ENCODE measurements around the gene HIC1.

HIC1 gene

DNA sequence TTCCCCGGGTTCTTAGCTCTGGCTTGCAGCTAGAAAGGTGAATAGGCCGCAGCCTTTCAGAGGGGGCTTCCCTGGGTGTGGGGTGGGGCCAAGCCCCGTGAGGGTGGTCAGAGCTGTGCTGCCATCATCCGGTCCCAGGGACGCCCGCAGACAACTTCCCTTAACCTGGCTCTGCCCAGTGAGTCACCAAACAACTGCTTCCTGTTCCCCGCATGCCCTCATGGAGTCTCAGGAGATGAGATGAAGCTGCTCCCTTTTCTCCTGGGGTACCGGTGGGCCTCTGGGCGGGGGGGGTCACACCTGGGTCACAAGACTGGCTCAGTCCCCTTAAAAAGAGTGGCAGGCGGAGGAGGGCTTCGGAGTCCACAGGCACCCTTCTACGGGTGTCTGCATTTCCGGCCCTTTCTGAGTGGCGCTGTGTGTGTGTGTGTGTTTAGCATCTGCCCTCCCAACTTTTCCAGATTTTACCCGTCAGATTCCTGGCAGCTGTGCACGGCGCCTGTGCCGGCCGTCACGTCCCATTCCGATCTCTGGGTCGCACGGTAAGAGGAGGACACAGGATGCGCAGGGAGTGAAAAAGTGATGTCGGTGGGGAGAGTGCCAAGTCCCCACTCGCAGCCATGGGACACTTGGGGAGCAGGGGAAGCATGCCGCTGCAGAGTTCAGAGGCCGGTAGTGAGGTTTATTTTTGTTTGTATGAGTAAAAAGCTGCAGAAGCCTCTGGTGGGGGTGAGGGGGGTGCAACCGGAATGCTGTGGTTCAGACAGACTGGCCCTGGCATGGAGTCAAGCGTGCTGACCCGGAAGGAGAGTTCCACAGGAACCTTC is 16.8 kb downstream of the HIC1 start:
- DNase-seq (ENCODE audit: insufficient read length, low spot score) (no peak), FAIRE-seq (no peak)

DNA sequence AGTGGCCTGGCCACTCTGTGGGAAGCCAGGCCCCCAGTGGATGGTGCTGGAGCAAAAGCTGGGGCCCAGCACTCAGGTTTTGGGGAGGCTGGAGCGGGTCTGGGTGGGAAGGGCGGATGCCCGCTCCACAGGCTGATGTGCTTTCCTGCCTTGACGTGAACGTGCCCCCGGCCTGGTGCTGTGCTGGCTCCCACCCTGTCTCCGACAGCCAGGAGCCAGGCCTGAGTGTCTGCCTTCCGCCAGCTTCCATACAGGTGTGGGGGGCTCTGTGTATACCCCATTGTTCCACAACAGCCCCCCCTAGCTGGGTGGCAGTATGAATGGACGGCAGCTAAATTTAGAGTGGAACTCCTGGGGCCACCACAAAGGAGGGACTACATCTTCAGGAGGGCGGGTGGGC is 20.0 kb downstream of the HIC1 start:
- DNase-seq (ENCODE audit: insufficient read length, low spot score) (no peak), FAIRE-seq (no peak)

DNA sequence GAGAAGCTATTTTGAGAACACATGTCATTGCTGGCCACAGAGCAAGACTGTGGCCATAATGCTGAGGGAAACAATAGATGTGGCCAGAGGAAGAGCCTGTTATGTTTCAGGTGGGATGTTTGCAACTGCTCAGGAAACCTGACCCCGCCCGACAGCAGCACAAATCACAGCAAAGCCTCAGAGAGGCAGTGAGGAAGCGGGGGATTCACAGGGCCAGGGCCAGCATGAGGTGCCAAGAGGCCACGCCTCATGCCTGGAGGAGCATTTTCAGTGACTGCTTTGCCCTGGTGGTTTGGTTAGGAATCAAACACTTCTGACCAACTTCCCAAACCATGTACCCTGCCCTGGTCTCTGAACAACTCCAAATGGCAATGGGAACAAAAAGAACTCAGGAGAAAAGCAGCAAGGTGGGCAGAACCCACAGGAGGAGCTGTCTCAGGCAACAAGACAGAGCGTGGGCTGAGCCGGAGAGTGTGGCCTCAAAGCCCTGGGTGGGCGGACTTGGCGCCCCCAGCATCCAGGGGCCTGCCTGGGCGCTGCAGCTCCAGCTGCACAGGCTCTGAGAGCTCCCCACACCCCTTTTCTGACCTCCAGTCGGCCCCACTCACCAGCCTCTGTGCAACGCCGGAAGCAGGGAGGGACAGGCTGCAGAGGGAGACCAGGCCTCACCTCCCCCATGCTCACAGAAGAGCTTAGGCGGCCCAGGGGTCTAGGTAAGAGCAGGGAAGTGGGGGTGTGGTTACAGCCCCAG is 20.6 kb downstream of the HIC1 start:
- no peak for FAIRE-seq

DNA sequence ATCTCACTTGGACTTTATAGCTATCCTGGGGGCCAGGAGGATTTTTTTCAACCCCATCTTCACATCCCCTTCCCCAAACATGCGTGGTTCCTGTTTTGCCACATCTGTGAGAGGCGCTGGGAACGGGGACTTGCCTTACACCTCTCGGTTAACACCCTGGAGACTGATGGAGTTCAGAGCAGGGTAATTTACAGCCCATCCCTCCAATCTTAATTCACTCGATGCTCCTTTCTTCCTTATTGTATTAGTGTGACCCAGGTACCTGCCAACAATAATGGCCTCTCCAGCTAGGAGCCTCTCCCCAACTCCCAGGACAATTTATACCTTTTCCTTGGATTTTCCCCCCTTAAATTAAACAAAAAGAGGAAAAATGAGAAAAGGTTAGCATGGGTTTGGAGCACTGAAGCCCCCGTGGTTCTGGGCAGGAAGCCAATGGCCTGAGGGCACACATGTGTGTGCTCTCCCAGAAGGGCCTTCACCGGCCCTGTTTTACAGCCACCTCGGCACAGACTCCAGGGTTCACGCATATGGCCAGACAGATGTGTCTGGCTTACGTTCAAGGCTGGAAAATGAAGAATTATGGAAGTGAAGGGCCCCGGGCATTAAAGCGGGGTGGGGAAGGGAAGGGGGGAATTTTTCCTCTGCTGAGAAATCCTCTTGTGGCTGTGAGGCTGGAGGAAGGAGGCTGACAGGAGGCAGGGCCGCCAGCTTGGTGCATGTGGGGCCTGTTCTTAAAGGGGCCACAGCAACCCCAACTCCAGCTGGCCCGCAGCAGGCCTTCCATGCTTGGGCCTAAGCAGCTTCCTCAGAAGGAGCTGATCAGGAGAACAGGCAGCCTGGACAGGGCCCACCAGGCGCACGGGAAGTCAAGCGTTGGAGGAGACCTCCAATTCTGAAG is 21.4 kb downstream of the HIC1 start:
- FAIRE-seq (peak; percentile 13), DNase-seq (ENCODE audit: insufficient read length, low spot score) (no peak)

More for the DNA sequence above, 20.6 kb downstream of the HIC1 start:
- no peak for DNase-seq (ENCODE audit: insufficient read length, low spot score)

DNA sequence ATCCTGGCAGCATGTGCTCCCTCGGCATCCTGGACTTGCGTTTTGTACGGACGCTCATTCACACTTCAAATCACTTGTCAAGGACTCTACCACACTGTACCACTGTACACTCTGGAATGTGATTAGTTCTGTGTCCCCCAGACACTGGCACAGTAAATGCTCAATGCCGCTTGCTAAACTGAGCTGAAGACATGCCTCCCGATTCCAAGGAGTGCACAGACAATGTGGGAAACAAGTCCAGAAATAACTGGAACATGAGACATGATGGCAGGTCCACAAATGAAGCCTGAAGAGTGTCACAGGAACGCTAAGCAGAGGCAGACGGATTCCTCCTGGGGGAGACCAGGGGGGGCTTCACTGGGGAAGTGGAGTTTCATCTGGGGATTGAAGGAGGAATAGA is 22.1 kb downstream of the HIC1 start:
- FAIRE-seq (peak; percentile 68), DNase-seq (ENCODE audit: insufficient read length, low spot score) (no peak)

DNA sequence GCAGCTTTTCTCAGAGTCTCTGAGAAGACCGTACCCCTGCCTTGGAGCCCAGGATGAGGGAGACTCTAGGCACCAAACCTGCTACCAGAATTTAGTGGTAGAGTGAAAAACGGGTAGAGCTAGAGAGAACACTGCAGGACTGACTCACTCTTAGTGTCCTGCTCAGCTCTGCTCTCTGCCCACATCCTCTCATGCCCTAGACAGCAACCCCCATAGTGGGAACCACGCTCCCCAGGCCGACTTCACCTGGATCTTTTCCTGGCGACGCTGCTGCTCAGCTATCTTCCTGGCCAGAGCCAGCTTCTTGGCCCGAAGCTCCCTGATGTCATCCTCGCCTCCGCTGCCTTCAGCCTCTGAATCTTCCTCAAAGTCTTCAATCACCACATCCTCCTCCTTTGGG is 26.7 kb downstream of the HIC1 start:
- no peak for FAIRE-seq

DNA sequence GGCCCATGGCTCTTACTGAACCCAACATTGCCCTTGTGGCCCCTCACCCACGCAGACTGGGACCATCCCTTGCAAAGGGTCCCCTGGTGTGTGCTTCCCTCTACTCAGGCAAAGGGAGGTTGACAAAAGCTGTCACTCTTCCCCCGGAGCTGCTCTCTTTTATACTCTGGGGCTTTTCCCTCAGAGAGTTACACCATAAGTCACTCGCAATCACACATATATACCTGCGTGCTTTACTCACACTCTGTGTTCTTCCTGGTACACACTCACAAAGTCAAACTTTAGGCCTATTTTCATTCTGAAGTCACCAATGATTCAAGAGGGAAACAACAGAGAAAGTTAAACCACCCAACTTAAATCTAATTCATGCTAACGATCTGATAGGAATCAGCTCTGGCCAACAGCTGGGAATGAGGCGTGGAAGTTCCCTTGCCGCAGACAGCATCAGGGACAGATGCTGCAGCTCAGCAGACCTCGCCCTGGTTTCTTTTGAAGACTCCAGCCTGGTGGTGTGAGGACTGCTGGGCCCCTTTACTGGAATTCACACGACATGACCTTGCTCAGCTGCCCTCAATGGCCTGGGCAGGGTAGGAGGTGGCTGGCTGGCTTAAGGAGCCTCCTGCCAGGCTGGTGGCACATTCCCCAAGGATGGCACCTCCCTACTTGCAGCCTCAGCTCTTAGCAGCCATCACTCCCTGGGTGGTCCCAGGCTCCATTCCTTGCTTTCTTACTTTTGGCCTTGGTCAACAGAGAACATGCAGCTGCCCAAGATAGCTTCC is 27.3 kb downstream of the HIC1 start:
- no peak for FAIRE-seq
- no peak for DNase-seq (ENCODE audit: insufficient read length, low spot score)

More for the DNA sequence above, 26.7 kb downstream of the HIC1 start:
- DNase-seq (ENCODE audit: insufficient read length, low spot score): no peak

DNA sequence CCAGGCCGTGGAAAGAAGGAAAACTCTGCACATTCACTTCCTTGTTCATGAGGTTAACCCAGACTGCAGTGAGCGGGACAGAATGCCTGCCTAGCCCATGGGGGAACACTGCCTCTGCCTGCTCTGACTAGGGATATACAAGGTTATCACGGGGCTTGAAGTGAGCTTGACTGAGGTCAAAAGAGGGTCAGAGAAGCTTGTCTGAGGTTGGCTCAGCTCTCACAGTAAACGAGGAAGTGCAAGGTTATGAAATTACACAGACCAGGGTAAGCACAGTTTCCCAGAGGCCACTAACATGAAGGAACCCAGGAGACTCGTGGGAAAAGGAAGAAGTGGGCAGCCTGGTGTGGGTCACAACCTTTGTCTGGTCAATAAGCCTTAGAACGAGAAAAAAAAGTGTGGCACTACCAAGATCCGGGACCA is 28.7 kb downstream of the HIC1 start:
- no peak for FAIRE-seq

DNA sequence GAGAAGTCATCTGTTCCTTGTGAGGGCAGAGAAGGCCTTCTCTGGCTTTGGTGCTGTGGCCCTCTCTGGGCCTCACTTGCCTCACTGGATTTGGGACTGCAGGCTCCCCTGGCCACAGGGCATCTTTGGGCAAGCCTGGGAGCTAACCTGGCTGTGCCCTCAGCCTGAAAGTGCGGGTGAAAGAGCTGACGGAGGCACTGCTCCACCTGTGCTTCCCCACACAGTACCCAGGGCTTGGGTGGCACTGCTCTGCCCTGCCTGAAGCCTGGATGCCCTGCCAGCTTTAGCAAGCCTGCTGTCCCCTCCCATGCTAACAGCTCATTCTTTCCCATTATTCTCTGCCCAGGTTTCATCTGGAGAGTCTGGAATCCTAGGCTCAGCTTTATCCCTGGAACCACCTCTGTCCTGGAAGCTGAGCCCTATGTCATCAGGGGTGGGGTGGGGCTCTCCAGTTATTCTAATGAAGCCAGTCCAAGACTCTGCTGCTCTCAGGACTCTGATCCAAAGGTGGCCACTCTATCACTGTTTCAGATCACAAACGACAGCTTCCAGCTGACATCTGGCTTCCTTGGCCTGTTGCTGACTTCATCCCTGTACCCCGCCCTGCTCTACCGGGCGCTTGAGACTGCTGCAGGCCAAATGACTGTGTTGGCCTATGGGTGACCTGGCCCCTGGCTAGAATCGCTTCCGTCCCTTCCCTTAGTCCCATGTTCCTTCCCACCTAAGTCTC is 29.3 kb downstream of the HIC1 start:
- FAIRE-seq: no peak
- no peak for DNase-seq (ENCODE audit: insufficient read length, low spot score)

More for the DNA sequence above, 28.7 kb downstream of the HIC1 start:
- DNase-seq (ENCODE audit: insufficient read length, low spot score): no peak

DNA sequence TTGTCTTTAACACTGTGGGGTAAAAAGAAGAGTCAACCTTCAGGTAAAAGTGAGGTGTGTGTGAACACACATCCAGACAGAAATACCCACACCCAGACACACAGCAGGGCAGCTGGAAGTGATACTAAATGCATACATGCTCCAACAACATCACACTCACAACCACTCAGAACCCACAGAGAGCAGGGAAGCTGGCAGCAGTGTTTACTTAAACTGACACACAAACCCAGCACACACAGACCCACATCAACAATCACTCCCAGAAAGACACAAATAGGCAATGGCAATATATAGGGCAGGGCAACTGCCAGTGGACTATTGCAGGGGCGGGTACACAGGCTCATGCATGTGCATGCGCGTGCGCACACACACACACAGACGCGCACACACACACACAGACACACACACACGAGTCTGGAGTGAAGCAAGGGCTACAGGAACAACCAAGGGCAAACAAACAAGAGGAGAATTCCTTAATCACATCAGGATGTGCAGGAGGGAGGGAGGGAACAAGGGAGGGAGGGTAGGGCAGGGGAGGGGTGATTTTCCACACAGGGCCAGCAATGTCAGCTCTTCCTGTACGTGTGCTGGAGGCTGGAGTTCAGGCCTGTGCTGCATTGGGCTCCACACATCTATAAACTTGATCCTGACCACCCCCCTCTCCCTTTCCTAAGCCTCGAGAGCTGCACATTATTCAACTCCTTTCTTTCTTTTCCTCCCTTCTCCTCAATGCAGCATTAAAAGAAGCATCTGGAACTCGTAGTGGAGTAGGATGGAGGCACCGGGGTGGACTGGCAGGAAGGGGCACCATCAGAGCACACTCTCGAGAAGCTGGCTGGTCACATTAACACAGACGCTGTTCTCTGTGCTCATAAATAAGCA is 30.1 kb downstream of the HIC1 start:
- FAIRE-seq (peak; percentile 59), DNase-seq (ENCODE audit: insufficient read length, low spot score) (no peak)

DNA sequence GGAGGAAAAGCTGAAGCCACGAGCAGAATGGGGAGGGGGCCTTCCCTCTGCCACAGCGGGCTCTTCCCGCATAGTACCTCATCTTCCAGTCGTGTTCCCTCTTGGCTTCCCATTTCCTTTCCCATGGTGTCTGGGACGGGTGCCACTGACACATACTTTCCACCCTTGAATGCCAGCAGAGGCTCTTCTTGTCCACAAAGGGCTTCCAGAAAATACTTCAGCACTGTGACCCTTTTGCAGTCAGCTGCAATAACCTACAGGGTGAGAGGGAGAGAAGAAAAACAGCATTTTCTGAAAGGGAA is 30.7 kb downstream of the HIC1 start:
- DNase-seq (ENCODE audit: insufficient read length, low spot score) (no peak), FAIRE-seq (no peak)

DNA sequence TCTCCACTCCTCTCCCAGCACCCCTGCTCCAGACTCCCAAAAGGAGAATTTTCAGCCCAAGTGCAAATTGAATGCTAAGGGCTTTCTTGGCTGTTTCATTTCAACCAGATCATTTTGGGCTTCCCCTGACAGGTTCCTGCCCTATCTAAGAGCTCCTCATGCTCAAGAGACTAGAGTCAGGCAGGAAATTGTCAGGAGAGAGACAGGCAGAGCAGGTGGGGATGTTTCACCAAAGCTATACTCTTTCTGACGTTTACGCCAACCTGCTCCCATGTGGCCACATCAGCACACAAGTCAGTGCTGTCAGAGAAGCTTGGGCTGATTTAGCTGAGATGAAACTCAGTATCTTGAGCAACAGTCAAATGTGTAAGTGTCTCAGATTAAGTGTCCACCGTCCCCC is 31.4 kb downstream of the HIC1 start:
- no peak for FAIRE-seq

DNA sequence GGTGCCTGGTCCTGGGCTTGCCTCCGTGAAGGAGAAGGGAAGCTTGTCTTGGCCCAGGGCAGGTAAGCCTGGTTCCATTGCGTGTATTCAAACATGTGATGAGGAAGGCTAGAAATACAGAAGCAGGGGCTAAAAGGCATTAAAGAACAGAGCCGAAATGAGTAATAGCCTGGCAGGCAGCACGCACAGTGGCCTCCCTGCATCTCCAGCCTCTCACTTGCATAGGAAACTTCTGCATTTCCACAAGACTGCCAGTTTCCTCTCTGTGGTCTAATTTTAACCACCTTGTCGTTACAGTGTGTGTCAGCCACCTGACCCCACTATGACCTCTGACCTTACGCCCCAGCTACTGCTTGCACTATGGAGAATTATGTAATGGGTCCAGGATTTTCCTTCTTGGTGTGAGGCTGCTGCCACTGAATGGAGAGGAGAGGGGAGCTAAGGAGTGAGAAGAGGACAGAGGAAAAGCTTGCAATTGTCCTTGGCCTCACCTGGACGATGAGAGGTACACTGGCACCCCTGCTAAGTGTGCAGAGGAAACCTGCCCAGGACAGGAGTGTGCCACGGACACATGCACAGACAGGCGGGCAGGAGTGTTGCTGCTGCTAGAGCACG is 32.8 kb downstream of the HIC1 start:
- no peak for DNase-seq (ENCODE audit: insufficient read length, low spot score)
- FAIRE-seq: no peak

More for the DNA sequence above, 31.4 kb downstream of the HIC1 start:
- DNase-seq (ENCODE audit: insufficient read length, low spot score): no peak

DNA sequence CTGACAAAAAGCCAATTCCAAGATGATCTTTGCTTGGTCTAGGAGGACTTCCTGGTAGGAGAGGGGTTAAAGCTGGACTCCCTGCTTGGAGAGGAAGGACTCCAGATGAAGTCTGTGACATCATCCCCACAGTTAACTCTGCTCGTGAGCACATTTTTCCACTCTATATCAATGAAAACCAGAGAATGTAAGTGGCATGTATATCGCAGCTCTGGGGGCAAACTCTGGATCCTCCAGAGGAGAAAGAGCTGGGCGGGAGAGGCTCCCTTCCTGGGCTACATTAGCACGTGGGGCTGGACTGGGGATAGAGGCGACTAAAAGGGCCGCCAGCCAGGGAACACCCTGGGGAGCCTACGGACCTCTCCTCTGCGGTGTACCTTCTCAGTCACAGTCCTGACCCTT is 34.1 kb downstream of the HIC1 start:
- FAIRE-seq (no peak), DNase-seq (ENCODE audit: insufficient read length, low spot score) (no peak)

DNA sequence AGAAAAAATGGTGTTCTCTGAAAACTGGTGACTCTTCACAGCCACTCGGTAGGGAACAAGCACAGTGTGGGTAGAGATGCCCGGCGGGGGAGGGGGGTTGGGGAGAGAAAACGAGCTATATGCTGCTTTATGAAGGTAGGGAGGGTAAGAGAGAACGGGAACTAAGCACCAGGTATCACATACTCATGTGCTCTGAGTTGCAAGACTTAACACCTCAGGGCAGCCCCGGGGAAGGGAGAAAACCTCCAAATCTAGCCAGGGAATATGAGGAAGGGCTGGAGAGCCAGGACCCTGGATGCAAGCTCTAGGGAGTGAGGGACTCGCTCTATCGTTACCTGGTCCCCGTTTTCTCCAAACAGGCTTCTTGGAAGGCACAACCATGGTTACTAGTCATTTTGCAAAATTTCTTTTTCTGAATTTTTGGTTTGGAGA is 35.3 kb downstream of the HIC1 start:
- DNase-seq (ENCODE audit: insufficient read length, low spot score) (no peak), FAIRE-seq (no peak)

DNA sequence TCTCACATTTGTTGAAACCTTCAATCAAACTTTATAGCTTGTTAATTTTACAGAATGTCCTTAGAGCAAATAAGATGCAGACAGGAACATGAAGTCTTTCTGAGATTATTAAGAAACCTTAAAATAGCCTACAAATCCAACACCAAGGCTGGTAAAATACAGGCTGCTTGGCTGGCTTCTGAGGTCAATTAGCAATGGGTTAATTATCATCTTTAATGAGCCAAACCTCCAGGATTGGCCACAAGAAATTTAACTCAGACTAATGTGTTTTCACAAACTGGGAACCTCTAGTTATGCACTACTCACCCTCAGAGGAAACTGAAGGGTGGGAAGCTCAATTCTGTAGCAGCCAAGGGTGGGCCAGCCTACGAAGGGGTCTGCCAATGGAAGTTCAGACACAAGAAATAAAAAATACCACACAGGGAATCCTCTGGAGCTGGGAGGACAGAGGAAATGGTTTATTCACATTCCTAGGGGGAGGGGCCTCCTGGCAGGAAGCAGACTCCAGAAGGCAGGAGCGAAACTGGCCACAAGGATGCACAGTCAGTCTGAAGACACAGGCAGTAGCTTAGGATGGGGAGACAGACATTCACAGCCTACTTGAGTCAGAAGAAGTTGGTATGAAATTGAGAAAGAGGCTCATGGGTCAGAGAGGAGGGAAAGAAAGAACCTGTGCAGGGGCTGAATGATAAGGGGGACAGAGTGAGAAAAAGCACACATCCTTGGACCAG is 36.1 kb downstream of the HIC1 start:
- peak; percentile 94 for DNase-seq (ENCODE audit: insufficient read length, low spot score)
- peak; percentile 78 for FAIRE-seq

DNA sequence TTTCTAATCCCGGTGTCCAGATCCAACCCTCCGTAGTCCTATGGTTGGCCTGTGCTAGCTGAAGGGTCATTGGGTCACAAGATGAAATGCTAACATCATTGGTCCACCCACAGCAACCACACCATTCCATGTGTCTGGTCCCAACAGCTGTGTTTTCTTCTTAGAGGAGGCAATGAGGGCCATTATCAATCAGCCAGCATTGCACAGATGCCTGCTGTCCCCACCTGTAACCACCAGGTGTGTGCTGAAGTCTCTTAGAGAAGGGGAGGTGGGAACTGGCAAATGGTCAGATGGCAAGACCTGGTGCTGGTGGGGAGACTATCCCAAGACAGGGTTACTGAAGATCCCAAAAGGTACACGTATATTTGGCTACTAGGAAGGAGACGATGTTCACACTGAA is 37.4 kb downstream of the HIC1 start:
- no peak for DNase-seq (ENCODE audit: insufficient read length, low spot score)
- no peak for FAIRE-seq

DNA sequence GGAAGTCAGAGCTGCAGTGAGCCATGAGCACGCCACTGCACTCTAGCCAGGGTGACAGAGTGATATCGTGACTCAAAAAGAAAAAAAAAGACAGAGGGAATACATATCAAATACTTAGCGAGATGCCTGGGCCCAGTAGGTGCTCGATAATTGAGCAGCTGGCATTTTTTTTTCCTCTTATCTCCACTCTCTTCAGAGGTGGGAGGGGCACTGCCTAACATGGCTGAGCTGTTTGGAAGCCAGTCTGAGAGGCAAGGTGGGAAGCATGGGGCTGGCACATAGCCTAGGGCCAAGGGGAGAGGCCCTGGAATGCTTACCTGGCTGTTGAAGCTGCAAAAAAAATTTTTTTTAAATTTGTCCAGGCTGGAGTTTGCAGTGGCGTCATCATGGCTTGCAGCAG is 38.4 kb downstream of the HIC1 start:
- no peak for DNase-seq (ENCODE audit: insufficient read length, low spot score)
- no peak for FAIRE-seq
